Measurements from ENCODE around the gene STIP1.
A peak's percentile ranks its signal among the peaks of the same experiment; 100 is the strongest.

STIP1 gene

GRCh38 chr11:64185693-64186491, at the start of gene STIP1:
STIP1 (plus strand) TSS chr11:64186171; CDS start chr11:64186262, 91 bp downstream.
- DNase-seq (ENCODE audit: low read depth in 2 of 2): peak; percentile 100

DNA sequence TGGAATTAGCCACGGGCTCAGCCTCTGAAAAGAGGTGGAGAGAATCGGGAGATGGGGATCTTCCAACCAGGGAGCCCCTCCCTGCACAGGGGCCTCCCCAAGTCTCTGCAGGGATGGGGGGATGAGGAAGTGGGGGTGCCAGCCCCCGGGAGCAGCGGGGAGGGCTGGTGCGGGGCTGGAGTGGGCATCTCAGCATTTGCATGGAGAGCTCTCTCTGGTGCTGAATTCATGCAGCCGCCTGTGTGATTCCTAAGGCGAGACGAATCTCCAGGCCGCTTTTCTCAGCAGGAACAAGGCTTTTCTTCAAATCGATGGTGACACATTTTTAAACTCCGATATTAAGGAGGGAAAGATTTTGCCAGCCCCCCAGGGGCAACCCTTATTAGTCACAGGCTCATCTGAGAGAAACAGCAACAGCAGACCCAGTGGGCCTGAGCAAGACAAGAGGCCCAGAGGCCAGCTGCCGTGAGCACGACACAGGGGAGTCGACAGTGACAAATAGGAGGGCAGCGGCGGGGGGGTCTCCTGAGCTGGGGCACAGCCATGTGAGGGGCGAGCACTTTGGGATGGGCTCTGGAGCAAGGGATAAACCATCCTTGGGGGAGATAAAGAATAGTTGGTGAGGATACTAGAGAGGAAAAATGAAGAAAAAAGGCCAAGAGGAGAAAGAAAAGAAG, 49.1 kb upstream of the STIP1 start:
- no peak for DNase-seq (ENCODE audit: low read depth in 2 of 2)

DNA sequence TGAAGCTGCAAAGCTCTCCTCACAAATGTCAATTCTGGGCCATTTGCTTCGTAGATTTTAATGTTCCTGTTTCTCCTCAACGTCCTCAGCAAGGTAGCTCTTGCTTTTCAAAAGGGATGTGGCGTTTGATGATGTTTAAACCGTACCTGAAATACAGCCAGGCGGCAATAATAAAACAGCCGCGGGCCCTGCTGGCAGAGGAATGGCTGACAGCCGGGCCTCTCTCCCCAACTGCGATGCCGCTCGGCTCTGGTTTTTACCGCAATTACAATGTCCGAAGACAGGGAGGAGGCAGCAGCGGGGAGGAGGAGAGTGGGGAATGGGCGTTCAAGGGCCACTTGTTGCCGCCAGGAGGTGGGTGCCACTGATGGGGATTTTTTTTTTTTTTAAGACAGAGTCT, 47.6 kb upstream of the STIP1 start:
- no peak for DNase-seq (ENCODE audit: low read depth in 2 of 2)

GRCh38 chr11:64139049-64139448, 46.9 kb upstream of the STIP1 start:
- no peak for DNase-seq (ENCODE audit: low read depth in 2 of 2)

DNA sequence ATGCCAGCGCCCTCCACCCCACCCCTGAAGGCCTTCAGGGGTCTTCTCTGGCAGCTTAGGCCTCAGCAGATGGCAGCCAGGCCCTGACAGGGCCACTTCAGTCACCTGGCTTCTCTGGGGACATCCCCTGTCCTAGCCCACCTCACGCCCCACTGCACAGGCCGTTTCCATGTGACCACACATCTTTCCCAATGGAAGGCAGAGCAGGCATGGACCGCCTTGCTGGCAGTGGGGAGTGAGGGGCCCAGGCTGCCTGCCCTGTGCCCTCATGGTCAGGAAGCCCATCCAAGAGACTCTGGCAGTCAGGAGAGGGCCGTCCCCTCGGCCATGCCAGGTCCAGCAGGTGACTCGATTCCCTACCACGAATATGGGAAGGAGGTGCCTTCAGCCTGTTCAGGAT, 45.9 kb upstream of the STIP1 start:
- DNase-seq (ENCODE audit: low read depth in 2 of 2): no peak

- DNase-seq (ENCODE audit: low read depth in 2 of 2): no peak
These were observed 44.7 kb upstream of the STIP1 start for GRCh38 chr11:64141081-64141783.

- DNase-seq (ENCODE audit: low read depth in 2 of 2): no peak
These were observed 41.1 kb upstream of the STIP1 start for GRCh38 chr11:64144587-64145472.

GRCh38 chr11:64146036-64146955, 39.7 kb upstream of the STIP1 start:
- DNase-seq (ENCODE audit: low read depth in 2 of 2): no peak

- DNase-seq (ENCODE audit: low read depth in 2 of 2): peak; percentile 67 to 73
These were observed 37.6 kb upstream of the STIP1 start for GRCh38 chr11:64148226-64148916.

DNA sequence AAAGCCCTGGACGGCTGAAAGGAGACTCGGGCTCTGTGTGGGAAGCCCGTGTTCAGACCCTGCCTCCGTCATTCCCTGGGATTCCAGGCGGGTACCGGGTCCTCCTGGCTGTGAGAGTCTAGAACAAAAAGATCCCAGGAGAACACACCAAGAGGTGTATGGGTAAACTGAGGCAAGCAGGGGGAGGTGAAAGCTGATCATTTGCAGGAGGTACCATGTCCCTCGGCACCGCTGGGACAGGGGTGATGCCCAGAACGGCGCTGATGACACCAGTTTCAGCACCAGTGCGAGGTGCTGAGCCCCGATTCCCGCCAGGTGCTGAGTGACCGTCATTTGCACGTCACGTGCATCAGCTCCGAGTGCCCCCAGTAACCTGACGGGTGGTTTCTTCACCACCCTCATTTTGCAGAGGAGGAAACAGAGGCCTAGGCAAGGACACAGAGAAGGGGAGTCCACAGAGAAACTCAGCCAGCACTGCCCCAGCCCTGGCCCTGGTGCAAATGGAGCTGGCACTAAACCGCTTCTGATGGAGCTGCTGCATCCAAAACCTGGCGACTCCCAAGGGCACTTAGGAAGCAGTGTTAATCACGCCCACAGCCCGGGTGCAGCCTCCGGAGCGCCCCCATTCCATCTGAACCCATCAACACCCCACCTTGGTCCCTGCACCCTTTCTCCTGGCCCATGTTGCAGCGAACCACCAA, 36.9 kb upstream of the STIP1 start:
- DNase-seq (ENCODE audit: low read depth in 2 of 2): no peak

DNA sequence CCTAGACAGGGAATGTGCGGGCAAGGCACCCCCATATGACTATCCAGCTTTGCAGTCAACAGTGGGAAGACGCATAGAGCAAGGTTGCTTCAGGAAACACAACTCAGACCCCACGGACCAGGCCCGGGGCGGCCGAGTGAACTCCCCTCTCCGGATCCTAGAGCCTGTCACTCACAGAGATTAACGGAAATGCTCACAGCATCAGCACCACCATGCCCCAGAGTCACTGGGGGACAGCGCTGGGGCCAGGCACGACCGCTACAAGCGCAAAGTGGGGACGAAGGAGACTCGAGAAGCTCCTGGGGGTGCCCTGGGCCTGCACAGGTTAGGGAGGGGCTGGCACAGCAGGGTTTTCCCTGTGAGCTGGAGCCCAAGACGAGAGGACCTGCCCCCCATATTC, 35.9 kb upstream of the STIP1 start:
- no peak for DNase-seq (ENCODE audit: low read depth in 2 of 2)

DNA sequence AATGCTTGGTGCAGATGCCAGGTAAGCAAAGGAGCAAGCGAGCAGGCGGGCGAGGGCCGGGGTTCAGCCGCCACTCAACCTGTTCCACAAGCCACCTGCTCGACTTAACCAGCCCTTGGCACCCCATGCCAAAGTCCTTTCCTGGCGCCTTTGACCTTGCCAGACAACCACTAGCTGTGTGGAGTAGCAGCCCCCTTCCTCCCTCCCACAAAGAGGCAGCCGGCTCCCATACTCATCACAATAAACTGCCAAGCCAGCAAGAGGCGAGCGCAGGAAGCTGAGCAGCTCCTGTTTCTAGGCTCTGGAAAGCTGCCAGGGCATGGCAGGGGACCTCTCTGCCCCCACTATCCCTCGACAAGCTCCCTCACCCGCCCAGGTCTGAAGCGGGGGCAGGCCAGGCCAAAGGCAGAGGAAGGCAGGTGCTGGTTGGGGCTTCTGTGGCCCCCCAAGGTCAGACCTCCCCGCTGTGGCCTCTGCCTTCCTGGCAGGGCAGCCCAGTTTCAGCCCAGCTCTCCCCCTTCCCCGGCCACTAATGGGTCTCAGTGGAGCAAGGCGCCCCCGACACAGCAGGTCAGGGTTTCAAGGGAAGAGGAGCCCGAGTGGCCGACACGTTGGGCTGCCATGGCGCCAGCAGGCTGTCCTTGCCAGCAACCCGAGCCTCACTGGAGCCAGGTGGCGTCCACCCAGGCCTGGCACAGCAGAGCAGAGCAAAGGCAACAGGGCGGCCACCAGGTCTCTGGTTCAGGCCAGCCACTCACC, 35.3 kb upstream of the STIP1 start:
- no peak for DNase-seq (ENCODE audit: low read depth in 2 of 2)

GRCh38 chr11:64151337-64151736, 34.6 kb upstream of the STIP1 start:
- no peak for DNase-seq (ENCODE audit: low read depth in 2 of 2)

- DNase-seq (ENCODE audit: low read depth in 2 of 2): no peak
These were observed 32.9 kb upstream of the STIP1 start for GRCh38 chr11:64152841-64153691.

DNA sequence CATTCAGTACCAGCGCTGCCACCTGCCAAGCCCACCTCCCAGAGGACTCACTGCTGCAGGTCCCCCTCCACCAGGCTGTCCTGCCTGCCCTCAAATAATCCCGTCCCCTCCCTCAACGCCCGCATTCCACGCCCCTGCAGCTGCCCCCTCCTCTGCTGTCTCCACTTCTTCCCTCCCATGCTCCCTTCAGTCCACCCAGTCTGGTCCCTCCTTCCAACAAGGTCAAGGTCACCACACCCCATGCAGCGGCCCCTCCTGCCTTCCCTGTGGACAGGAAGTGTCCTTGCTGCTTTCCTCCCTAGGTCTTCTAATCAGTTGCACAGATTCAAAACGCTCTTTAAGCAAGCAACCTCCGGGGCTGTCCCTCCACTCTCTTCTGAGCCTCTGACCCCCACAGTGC, 32.2 kb upstream of the STIP1 start:
- DNase-seq (ENCODE audit: low read depth in 2 of 2): no peak

- DNase-seq (ENCODE audit: low read depth in 2 of 2): no peak
These were observed 29.5 kb upstream of the STIP1 start for GRCh38 chr11:64156235-64157011.

Measured in fibroblast of skin of left quadriceps (primary cell).